ENCODE data around the gene MMD. TPM values are rescaled to one million over a fixed set of nuclear protein-coding genes. Genes with fewer than 3 reads are reported as not detected.

The MMD gene
- total RNA-seq, 4 donors from 2014 or later: 4.6 to 25.7 (median 11.3) TPM

DNA sequence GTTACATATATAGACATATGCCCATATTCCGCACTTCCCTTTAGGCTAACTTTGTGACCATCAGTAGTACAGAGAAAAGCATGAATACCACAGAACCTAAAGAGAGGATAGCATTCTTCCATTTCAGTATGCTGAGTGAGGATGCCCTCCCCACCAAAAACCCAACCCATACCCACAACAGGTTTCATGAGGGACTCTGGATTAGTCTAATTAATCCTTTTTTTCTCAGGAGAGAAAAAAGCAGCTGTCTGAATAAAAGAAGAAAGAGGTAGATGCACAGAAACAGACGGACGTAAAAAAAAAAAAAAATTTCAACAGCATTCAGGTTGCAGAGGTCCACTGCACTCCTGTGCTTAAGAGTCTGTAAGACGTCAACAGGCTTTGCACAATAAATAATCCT lies 6.7 kb downstream of the MMD start:
- Histone ChIP-seq H3K27ac (no peak overlapping the region), H3K4me1 (peaks cover 8 to 27% of the 10 kb centered on the region in 2 donors), H3K36me3 (peaks cover 0 to 17% of the 10 kb centered on the region in 2 donors), H3K27me3 (no peaks in the 10 kb centered on the region), H3K9me3 (no peaks in the 10 kb centered on the region), H3K4me3 (no peak overlapping the region)
- TF ChIP-seq, protein P1, sequence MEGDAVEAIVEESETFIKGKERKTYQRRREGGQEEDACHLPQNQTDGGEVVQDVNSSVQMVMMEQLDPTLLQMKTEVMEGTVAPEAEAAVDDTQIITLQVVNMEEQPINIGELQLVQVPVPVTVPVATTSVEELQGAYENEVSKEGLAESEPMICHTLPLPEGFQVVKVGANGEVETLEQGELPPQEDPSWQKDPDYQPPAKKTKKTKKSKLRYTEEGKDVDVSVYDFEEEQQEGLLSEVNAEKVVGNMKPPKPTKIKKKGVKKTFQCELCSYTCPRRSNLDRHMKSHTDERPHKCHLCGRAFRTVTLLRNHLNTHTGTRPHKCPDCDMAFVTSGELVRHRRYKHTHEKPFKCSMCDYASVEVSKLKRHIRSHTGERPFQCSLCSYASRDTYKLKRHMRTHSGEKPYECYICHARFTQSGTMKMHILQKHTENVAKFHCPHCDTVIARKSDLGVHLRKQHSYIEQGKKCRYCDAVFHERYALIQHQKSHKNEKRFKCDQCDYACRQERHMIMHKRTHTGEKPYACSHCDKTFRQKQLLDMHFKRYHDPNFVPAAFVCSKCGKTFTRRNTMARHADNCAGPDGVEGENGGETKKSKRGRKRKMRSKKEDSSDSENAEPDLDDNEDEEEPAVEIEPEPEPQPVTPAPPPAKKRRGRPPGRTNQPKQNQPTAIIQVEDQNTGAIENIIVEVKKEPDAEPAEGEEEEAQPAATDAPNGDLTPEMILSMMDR (IDR thresholded peaks at IDR 0.05 in 4 of 5, conservative IDR thresholded peaks at IDR 0.05 in 1 of 5): no peak
- no peak for TF ChIP-seq POLR2A (IDR thresholded peaks at IDR 0.05)
- ATAC-seq (no peak), DNase-seq (no peak)
- in situ Hi-C loops (cut with MboI; ENCODE audit: low sequenced_read_pairs in 4 of 4) (no loop called here), intact Hi-C loops (cut with DNase I; ENCODE audit: low total_unique reads) (no loop called here)

DNA sequence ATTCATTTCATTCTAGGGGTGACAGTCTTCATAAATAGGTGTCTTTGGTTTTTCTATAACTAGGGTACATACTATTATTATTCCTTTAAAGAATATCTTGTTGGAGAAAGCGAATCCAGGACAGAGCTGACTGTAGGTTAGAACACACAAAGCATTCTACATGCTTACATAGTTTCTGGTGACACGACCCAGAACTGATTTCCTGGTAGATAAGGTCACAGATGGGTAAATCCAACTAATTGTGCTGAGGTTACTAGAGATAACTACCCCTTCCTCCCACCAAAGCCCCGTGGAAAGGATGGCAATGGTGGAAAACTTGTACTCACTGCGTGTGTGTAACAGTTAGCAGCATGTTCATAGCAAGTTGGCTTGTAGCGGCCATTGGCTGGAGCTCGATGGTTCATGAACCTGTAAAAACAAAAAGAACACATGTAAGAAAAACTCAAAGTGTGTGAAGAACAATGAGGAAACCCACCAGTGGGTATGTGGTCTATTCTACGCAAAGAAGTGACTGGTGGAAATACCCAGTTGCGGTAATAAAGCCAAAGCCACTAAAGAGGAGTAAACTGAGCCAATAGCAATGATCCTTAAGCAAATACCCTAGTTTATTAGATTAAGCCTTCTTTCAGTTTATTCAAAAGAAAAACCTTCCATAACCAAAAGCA lies 7.7 kb downstream of the MMD start:
- DNase-seq (no peak), ATAC-seq (no peak)
- peaks cover 8 to 22% of the 10 kb centered on the region in 2 donors for H3K4me1 ChIP-seq
- in situ Hi-C loops (cut with MboI; ENCODE audit: low sequenced_read_pairs in 4 of 4) (no loop called here), intact Hi-C loops (cut with DNase I; ENCODE audit: low total_unique reads) (no loop called here)
- H3K36me3 ChIP-seq: peaks cover 0 to 26% of the 10 kb centered on the region in 2 donors
- H3K4me3 ChIP-seq: no peak overlapping the region
- TF ChIP-seq, protein P1 (IDR thresholded peaks at IDR 0.05 in 4 of 5, conservative IDR thresholded peaks at IDR 0.05 in 1 of 5): no peak
- no peak for TF ChIP-seq POLR2A (IDR thresholded peaks at IDR 0.05)
- H3K27me3 ChIP-seq: no peaks in the 10 kb centered on the region
- no peaks in the 10 kb centered on the region for H3K9me3 ChIP-seq
- no peak overlapping the region for H3K27ac ChIP-seq

DNA sequence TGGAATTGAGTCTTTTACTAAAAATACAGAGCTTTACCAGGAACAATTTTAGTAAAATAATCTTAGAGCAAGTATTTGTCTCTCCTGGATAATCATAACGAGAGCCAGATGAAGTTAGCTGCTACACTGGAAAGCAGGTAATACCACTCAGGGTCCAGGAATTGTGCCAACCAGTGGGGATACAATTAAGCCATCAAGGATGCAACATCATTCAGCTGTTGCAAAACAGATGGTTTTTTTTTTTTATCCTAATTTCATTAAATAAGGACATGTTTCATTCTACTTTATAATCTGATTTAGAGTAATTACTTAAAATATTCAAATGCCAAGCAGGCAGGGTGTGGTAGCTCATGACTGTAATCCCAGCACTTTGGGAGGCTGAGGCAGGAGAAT lies 10.2 kb downstream of the MMD start:
- no peaks in the 10 kb centered on the region for H3K27me3 ChIP-seq
- in situ Hi-C loops (cut with MboI; ENCODE audit: low sequenced_read_pairs in 4 of 4) (no loop called here), intact Hi-C loops (cut with DNase I; ENCODE audit: low total_unique reads) (no loop called here)
- no peak overlapping the region for H3K27ac ChIP-seq
- no peak overlapping the region for H3K4me3 ChIP-seq
- H3K4me1 ChIP-seq: peaks cover 8 to 17% of the 10 kb centered on the region in 2 donors
- ATAC-seq (no peak), DNase-seq (no peak)
- H3K36me3 ChIP-seq: peaks cover 0 to 38% of the 10 kb centered on the region in 2 donors
- H3K9me3 ChIP-seq: no peaks in the 10 kb centered on the region
- TF ChIP-seq POLR2A (IDR thresholded peaks at IDR 0.05): no peak
- TF ChIP-seq, protein P1 (IDR thresholded peaks at IDR 0.05 in 4 of 5, conservative IDR thresholded peaks at IDR 0.05 in 1 of 5): no peak

DNA sequence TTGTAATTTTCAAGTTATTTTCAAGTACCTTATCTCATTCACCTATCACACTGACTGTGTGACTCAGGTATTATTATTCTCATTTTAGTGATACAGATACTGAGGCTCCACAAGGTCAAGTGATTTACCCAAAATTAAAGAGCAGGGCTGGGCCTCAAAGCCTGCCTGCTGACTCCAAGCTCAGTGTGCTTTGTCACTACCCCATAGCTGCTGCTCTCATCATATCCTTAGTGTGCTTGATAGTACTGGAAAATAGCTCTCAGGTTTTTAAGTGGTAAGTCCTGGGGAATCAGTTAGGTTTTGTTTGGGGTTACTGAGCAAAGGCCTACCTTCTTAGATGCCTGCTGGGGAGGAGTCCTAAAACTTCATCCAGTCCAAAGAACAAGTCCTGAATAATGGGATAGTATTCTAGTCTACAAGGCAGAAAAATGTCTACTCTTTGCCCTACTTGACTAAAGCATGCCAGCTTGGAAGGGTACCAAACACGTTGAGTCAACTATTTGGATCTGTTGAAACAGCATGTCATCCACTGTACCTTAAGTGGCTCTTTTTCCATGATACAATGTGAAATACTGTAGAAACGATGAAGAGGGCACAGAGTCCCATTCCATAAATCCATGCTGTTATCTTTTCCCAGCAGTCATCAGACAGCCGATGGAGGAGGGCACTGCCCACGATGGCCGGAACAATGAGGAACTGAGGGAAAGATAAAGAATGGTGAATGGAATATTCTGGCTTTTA lies 10.7 kb downstream of the MMD start:
- no peak for DNase-seq
- no peaks in the 10 kb centered on the region for H3K27me3 ChIP-seq
- intact Hi-C loops (cut with DNase I; ENCODE audit: low total_unique reads): no loop called here
- no peak for TF ChIP-seq POLR2A (IDR thresholded peaks at IDR 0.05)
- TF ChIP-seq, protein P1 (IDR thresholded peaks at IDR 0.05 in 4 of 5, conservative IDR thresholded peaks at IDR 0.05 in 1 of 5): no peak
- no peak overlapping the region for H3K27ac ChIP-seq
- in situ Hi-C loops (cut with MboI; ENCODE audit: low sequenced_read_pairs in 4 of 4): no loop called here
- H3K4me3 ChIP-seq: no peak overlapping the region
- ATAC-seq: no peak
- H3K36me3 ChIP-seq: peaks cover 0 to 38% of the 10 kb centered on the region in 2 donors
- H3K4me1 ChIP-seq: peaks cover 6 to 11% of the 10 kb centered on the region in 2 donors
- H3K9me3 ChIP-seq: no peaks in the 10 kb centered on the region
